ENCODE results near the gene RASL10B.

RASL10B gene

GRCh38 chr17:35766903-35767510 is 35.6 kb downstream of the RASL10B start:
- DNase-seq (ENCODE audit: insufficient read length, low spot score) (no peak), FAIRE-seq (no peak)
- TF ChIP-seq SPI1 (IDR thresholded peaks at IDR 0.05; ENCODE audit: low read depth, low read length) = no peak

- DNase-seq (ENCODE audit: insufficient read length, low spot score) (no peak), FAIRE-seq (no peak)
- no peak for TF ChIP-seq POLR2A (IDR thresholded peaks at IDR 0.05; ENCODE audit: low read depth, low read length)
These were observed 37.4 kb downstream of the RASL10B start for GRCh38 chr17:35768797-35769196.

GRCh38 chr17:35769895-35770486 is 38.6 kb downstream of the RASL10B start:
- FAIRE-seq (no peak), DNase-seq (ENCODE audit: insufficient read length, low spot score) (no peak)
- no peak for TF ChIP-seq TAF1 (IDR thresholded peaks at IDR 0.05; ENCODE audit: low read depth, low read length)
- no peak for TF ChIP-seq POU2F2 (IDR thresholded peaks at IDR 0.05; ENCODE audit: low read depth, low read length)
- no peak for TF ChIP-seq POLR2A (IDR thresholded peaks at IDR 0.05; ENCODE audit: low read depth, low read length)
- TF ChIP-seq POLR2AphosphoS5 (IDR thresholded peaks at IDR 0.05; ENCODE audit: low read depth, low read length) = no peak
- TF ChIP-seq PAX5 (IDR thresholded peaks at IDR 0.05; ENCODE audit: insufficient read depth, low read length, severe bottlenecking) = no peak
- no peak for TF ChIP-seq SPI1 (IDR thresholded peaks at IDR 0.05; ENCODE audit: low read depth, low read length)

GRCh38 chr17:35773129-35773528 is 41.7 kb downstream of the RASL10B start:
- DNase-seq (ENCODE audit: insufficient read length, low spot score) (no peak), FAIRE-seq (no peak)
- TF ChIP-seq POLR2AphosphoS5 (IDR thresholded peaks at IDR 0.05; ENCODE audit: low read depth, low read length) (no peak), POLR2A (IDR thresholded peaks at IDR 0.05; ENCODE audit: low read depth, low read length) (no peak), SPI1 (IDR thresholded peaks at IDR 0.05; ENCODE audit: low read depth, low read length) (no peak), PAX5 (IDR thresholded peaks at IDR 0.05; ENCODE audit: insufficient read depth, low read length, severe bottlenecking) (no peak), POU2F2 (IDR thresholded peaks at IDR 0.05; ENCODE audit: low read depth, low read length) (no peak), TAF1 (IDR thresholded peaks at IDR 0.05; ENCODE audit: low read depth, low read length) (no peak)

- FAIRE-seq = no peak
- DNase-seq (ENCODE audit: insufficient read length, low spot score) = no peak
- no peak for TF ChIP-seq SPI1 (IDR thresholded peaks at IDR 0.05; ENCODE audit: low read depth, low read length)
- no peak for TF ChIP-seq POU2F2 (IDR thresholded peaks at IDR 0.05; ENCODE audit: low read depth, low read length)
- no peak for TF ChIP-seq PAX5 (IDR thresholded peaks at IDR 0.05; ENCODE audit: insufficient read depth, low read length, severe bottlenecking)
- TF ChIP-seq POLR2AphosphoS5 (IDR thresholded peaks at IDR 0.05; ENCODE audit: low read depth, low read length) = no peak
- no peak for TF ChIP-seq POLR2A (IDR thresholded peaks at IDR 0.05; ENCODE audit: low read depth, low read length)
- TF ChIP-seq TAF1 (IDR thresholded peaks at IDR 0.05; ENCODE audit: low read depth, low read length) = no peak
These were observed 42.4 kb downstream of the RASL10B start for GRCh38 chr17:35773679-35774425.

- FAIRE-seq (no peak), DNase-seq (ENCODE audit: insufficient read length, low spot score) (no peak)
- TF ChIP-seq TAF1 (IDR thresholded peaks at IDR 0.05; ENCODE audit: low read depth, low read length) (no peak), POLR2A (IDR thresholded peaks at IDR 0.05; ENCODE audit: low read depth, low read length) (no peak), POLR2AphosphoS5 (IDR thresholded peaks at IDR 0.05; ENCODE audit: low read depth, low read length) (no peak), PAX5 (IDR thresholded peaks at IDR 0.05; ENCODE audit: insufficient read depth, low read length, severe bottlenecking) (no peak), POU2F2 (IDR thresholded peaks at IDR 0.05; ENCODE audit: low read depth, low read length) (no peak), SPI1 (IDR thresholded peaks at IDR 0.05; ENCODE audit: low read depth, low read length) (no peak)
These were observed 43.1 kb downstream of the RASL10B start for GRCh38 chr17:35774499-35774898.

- TF ChIP-seq TAF1 (IDR thresholded peaks at IDR 0.05; ENCODE audit: low read depth, low read length) = no peak
- DNase-seq (ENCODE audit: insufficient read length, low spot score) (no peak), FAIRE-seq (no peak)
These were observed 43.6 kb downstream of the RASL10B start for GRCh38 chr17:35775039-35775438.

- FAIRE-seq = no peak
- TF ChIP-seq PAX5 (IDR thresholded peaks at IDR 0.05; ENCODE audit: insufficient read depth, low read length, severe bottlenecking) (no peak), TAF1 (IDR thresholded peaks at IDR 0.05; ENCODE audit: low read depth, low read length) (no peak), SPI1 (IDR thresholded peaks at IDR 0.05; ENCODE audit: low read depth, low read length) (no peak), POLR2AphosphoS5 (IDR thresholded peaks at IDR 0.05; ENCODE audit: low read depth, low read length) (no peak), POLR2A (IDR thresholded peaks at IDR 0.05; ENCODE audit: low read depth, low read length) (no peak), POU2F2 (IDR thresholded peaks at IDR 0.05; ENCODE audit: low read depth, low read length) (no peak)
These were observed 44.1 kb downstream of the RASL10B start for GRCh38 chr17:35775583-35775982.

GRCh38 chr17:35778641-35779196 is 47.3 kb downstream of the RASL10B start:
- DNase-seq (ENCODE audit: insufficient read length, low spot score) (no peak), FAIRE-seq (no peak)
- no peak for TF ChIP-seq POLR2AphosphoS5 (IDR thresholded peaks at IDR 0.05; ENCODE audit: low read depth, low read length)
- TF ChIP-seq SPI1 (IDR thresholded peaks at IDR 0.05; ENCODE audit: low read depth, low read length) = no peak
- no peak for TF ChIP-seq POU2F2 (IDR thresholded peaks at IDR 0.05; ENCODE audit: low read depth, low read length)
- TF ChIP-seq PAX5 (IDR thresholded peaks at IDR 0.05; ENCODE audit: insufficient read depth, low read length, severe bottlenecking) = no peak
- TF ChIP-seq POLR2A (IDR thresholded peaks at IDR 0.05; ENCODE audit: low read depth, low read length) = no peak
- TF ChIP-seq TAF1 (IDR thresholded peaks at IDR 0.05; ENCODE audit: low read depth, low read length) = no peak

More at GRCh38 chr17:35775583-35775982, 44.1 kb downstream of the RASL10B start:
- no peak for DNase-seq (ENCODE audit: insufficient read length, low spot score)

- no peak for TF ChIP-seq POLR2A (IDR thresholded peaks at IDR 0.05; ENCODE audit: low read depth, low read length)
- no peak for TF ChIP-seq POU2F2 (IDR thresholded peaks at IDR 0.05; ENCODE audit: low read depth, low read length)
- no peak for TF ChIP-seq SPI1 (IDR thresholded peaks at IDR 0.05; ENCODE audit: low read depth, low read length)
- TF ChIP-seq POLR2AphosphoS5 (IDR thresholded peaks at IDR 0.05; ENCODE audit: low read depth, low read length) = no peak
- TF ChIP-seq PAX5 (IDR thresholded peaks at IDR 0.05; ENCODE audit: insufficient read depth, low read length, severe bottlenecking) = no peak
- TF ChIP-seq TAF1 (IDR thresholded peaks at IDR 0.05; ENCODE audit: low read depth, low read length) = no peak
- FAIRE-seq (no peak), DNase-seq (ENCODE audit: insufficient read length, low spot score) (no peak)
These were observed 49.5 kb downstream of the RASL10B start for GRCh38 chr17:35780950-35781349.
